K562 (cell line): ENCODE results near the gene KNDC1. TPM values are rescaled to one million over a fixed set of nuclear protein-coding genes. Genes with fewer than 3 reads are reported as not detected.

ENCODE experiments used
- ATAC-seq: fragments of 200-7000 bp; cut with Tn5 transposase; 3 replicates; pipeline ENCODE4 v1.9.1; 2020; ENCODE audit warnings: moderate library complexity
- BruUV-seq: library from RNA; stranded (reverse); fragments of 400-500 nt; replicated peaks from 2 replicates; lab custom pipeline; 2021; lab: Mats Ljungman, UMichigan
- CTCF ChIA-PET: fragments of 300-600 bp; formaldehyde crosslinking; extraction: SDS; loops from one replicate; lab custom pipeline; 2021; ENCODE audit warnings: low intra/inter-chr PET ratio; lab: Yijun Ruan, JAX
- POLR2A ChIA-PET: fragments of 300-600, 350-650 bp; sonication (Branson Sonifier 250); formaldehyde crosslinking; extraction: SDS; loops from one replicate; lab custom pipeline; 2021; ENCODE audit warnings: antibody characterized with exemption, inconsistent platforms; lab: Yijun Ruan, JAX
- DNase-seq, 4 experiments: peaks; one replicate each; pipeline versions ENCODE4 v3.0.0 to v3.0.0-alpha.2; 2011 to 2018; ENCODE audit warnings: low spot score in 3 of 4, mixed read lengths in 3 of 4; ENCODE audit errors: extremely low read depth in 1 of 4
- FAIRE-seq: peaks from 2 replicates; lab custom pipeline; 2011; peaks lifted over from hg19 to GRCh38; lab: Jason Lieb, UNC
- H2AFZ ChIP-seq: 2 replicates; pipeline ENCODE4 v1.6.0; 2011; ENCODE audit warnings: low read depth, low read length, control low read depth, inconsistent platforms
- H3K27ac ChIP-seq: fragments of 200-600 bp; 3 replicates; pipeline ENCODE4 v1.8.0; 2011; ENCODE audit warnings: low read depth, mild to moderate bottlenecking, control low read depth, inconsistent platforms, low read length, moderate library complexity, mixed read lengths; ENCODE audit errors: extremely low read depth
- H3K27me3 ChIP-seq, 2 experiments: fragments of 300-600 bp in 1 of 2; 2 replicates in 1 of 2; 3 replicates in 1 of 2; pipeline versions ENCODE4 v1.6.0 to v1.8.0; 2011; ENCODE audit warnings: inconsistent platforms in 2 of 2, low read length in 2 of 2, mild to moderate bottlenecking in 1 of 2, mixed read lengths in 1 of 2, moderate library complexity in 1 of 2; ENCODE audit not compliant: control insufficient read depth in 2 of 2, insufficient read depth in 2 of 2
- H3K36me3 ChIP-seq: fragments of 300-600 bp; 3 replicates; pipeline ENCODE4 v1.8.0; 2011; ENCODE audit warnings: mild to moderate bottlenecking, low read length, inconsistent platforms; ENCODE audit not compliant: control insufficient read depth, insufficient read depth
- H3K4me1 ChIP-seq, 2 experiments: fragments of 200-600 bp in 1 of 2; replicated peaks in 1 of 2; 2 replicates in 1 of 2; 3 replicates in 1 of 2; pipeline versions ENCODE4 v1.5.1 to v1.8.0; 2011; ENCODE audit warnings: inconsistent platforms in 2 of 2, low read length in 2 of 2, mild to moderate bottlenecking in 1 of 2, mixed read lengths in 1 of 2, moderate library complexity in 1 of 2; ENCODE audit not compliant: control insufficient read depth in 2 of 2, insufficient read depth in 2 of 2
- H3K4me2 ChIP-seq: 2 replicates; pipeline ENCODE4 v1.6.1; 2011; ENCODE audit warnings: low read length, control low read depth, inconsistent platforms, mixed read lengths; ENCODE audit not compliant: insufficient read depth
- H3K4me3 ChIP-seq: fragments of 200-600 bp; sonication (generic), shearing (Covaris generic); 2 replicates; pipeline ENCODE4 v1.5.1; 2016; ENCODE audit warnings: control low read depth, inconsistent platforms
- H3K79me2 ChIP-seq: fragments of 200-600 bp; 3 replicates; pipeline ENCODE4 v1.8.0; 2011; ENCODE audit warnings: low read length, inconsistent platforms; ENCODE audit not compliant: control insufficient read depth, insufficient read depth
- H3K9ac ChIP-seq, 2 experiments: 2 replicates each; pipeline versions ENCODE4 v1.6.0 to v1.6.1; 2011; ENCODE audit warnings: low read depth in 2 of 2, low read length in 2 of 2, control low read depth in 1 of 2, inconsistent platforms in 1 of 2, mild to moderate bottlenecking in 1 of 2, mixed read lengths in 1 of 2; ENCODE audit not compliant: insufficient read depth in 1 of 2
- H3K9me1 ChIP-seq: one replicate; pipeline ENCODE4 v1.6.0; 2011; ENCODE audit warnings: inconsistent platforms, mild to moderate bottlenecking, low read length, moderate library complexity; ENCODE audit not compliant: control insufficient read depth, insufficient read depth
- H3K9me3 ChIP-seq: replicated peaks from 2 replicates; pipeline ENCODE4 v1.5.1; 2011; ENCODE audit warnings: low read depth, low read length, inconsistent platforms; ENCODE audit not compliant: control insufficient read depth, insufficient read depth
- H4K20me1 ChIP-seq: replicated peaks from 2 replicates; pipeline ENCODE4 v1.6.1; 2011; ENCODE audit warnings: low read length, inconsistent platforms, mixed read lengths; ENCODE audit not compliant: control insufficient read depth, insufficient read depth
- CEBPG ChIP-seq, 3 experiments: fragments of 200-800 bp in 1 of 3; sonication (Bioruptor generic) in 1 of 3; sonication (generic) in 1 of 3; formaldehyde crosslinking in 1 of 3; IDR thresholded peaks in 2 of 3; conservative IDR thresholded peaks in 1 of 3; 2 replicates each; pipeline versions ENCODE4 v1.6.1 to v1.8.0; 2016 to 2022; ENCODE audit warnings: missing compliant biosample characterization in 2 of 3, missing genetic modification characterization in 2 of 3, mild to moderate bottlenecking in 1 of 3, missing genetic modification reagents in 1 of 3
- GATAD2B ChIP-seq: fragments of 450-650 bp; IDR thresholded peaks from 2 replicates; pipeline ENCODE4 v1.6.1; 2017; ENCODE audit warnings: mild to moderate bottlenecking, borderline replicate concordance
- ILF3 ChIP-seq: fragments of 450-650 bp; IDR thresholded peaks from 2 replicates; pipeline ENCODE4 v1.6.1; 2018; ENCODE audit warnings: antibody characterized with exemption, mild to moderate bottlenecking, moderate library complexity, borderline replicate concordance
- MTA2 ChIP-seq: fragments of 450-650 bp; IDR thresholded peaks from 2 replicates; pipeline ENCODE4 v1.6.1; 2016; ENCODE audit warnings: low read depth
- PHF8 ChIP-seq: fragments of 200-600 bp; sonication (generic); IDR thresholded peaks from 2 replicates; pipeline ENCODE4 v1.6.1; 2012; ENCODE audit warnings: mixed run types, mild to moderate bottlenecking, inconsistent platforms, low read length, moderate library complexity, borderline replicate concordance
- PYGO2 ChIP-seq: fragments of 450-650 bp; IDR thresholded peaks from 2 replicates; pipeline ENCODE4 v1.6.1; 2016; ENCODE audit warnings: mild to moderate bottlenecking, missing genetic modification characterization, moderate library complexity, missing compliant biosample characterization
- SLC30A9 ChIP-seq: fragments of 250-450 bp; sonication (Bioruptor Pico); IDR thresholded peaks from 2 replicates; pipeline ENCODE4 v1.8.0; 2022; ENCODE audit warnings: mild to moderate bottlenecking, moderate library complexity
- TOE1 ChIP-seq, 2 experiments: fragments of 450-650 bp in 1 of 2; sonication (generic) in 1 of 2; formaldehyde crosslinking in 1 of 2; IDR thresholded peaks; 2 replicates each; pipeline versions ENCODE4 v1.7.1 to v1.8.0; 2016 to 2022; ENCODE audit warnings: borderline replicate concordance in 2 of 2, mild to moderate bottlenecking in 2 of 2, antibody characterized with exemption in 1 of 2, inconsistent platforms in 1 of 2, low read depth in 1 of 2, missing genetic modification reagents in 1 of 2, moderate library complexity in 1 of 2
- U2AF1 ChIP-seq: fragments of 200-400 bp; formaldehyde crosslinking; optimal IDR thresholded peaks from 2 replicates; pipeline ENCODE3; 2017; ENCODE audit warnings: mild to moderate bottlenecking, low read depth, low read length, moderate library complexity
- ZNF561 ChIP-seq: fragments of 450-650 bp; formaldehyde crosslinking; conservative IDR thresholded peaks from 2 replicates; pipeline ENCODE4 v1.4.0; 2020; ENCODE audit warnings: mild to moderate bottlenecking, moderate library complexity
- WGBS: fragments of 100-300 bp; shearing (Covaris generic); methylation state at CpG from one replicate; pipeline ENCODE4 v1.1.6; 2016; ENCODE audit warnings: low coverage, mixed read lengths; ENCODE audit not compliant: insufficient coverage; ENCODE audit errors: missing lambda C conversion rate; 5-methylcytosine and 5-hydroxymethylcytosine counted together
- in situ Hi-C: fragments of 300-500 bp; cut with MboI; formaldehyde crosslinking; loops from 4 replicates; pipeline ENCODE4 v1.15.0; 2018; ENCODE audit warnings: inconsistent platforms, mixed read lengths
- intact Hi-C: fragments of 100-400 bp; cut with micrococcal nuclease; formaldehyde crosslinking; loops from 2 replicates; pipeline ENCODE4 v1.14.2; 2022
- polyA plus RNA-seq, 8 experiments: library from polyadenylated mRNA; depleted of rRNA in 4 of 8; stranded (reverse) in 5 of 8; unstranded in 3 of 8; fragments of >200 nt; fragmentation: Nextera tagmentation in 2 of 8; fragmentation: Illumina TruSeq in 1 of 8; extraction: Ambion mirVana in 2 of 8; extraction: Trizol in 1 of 8; gene quantifications; 2 replicates each; pipeline versions ENCODE4 v1.2.1 to v1.2.3, GENCODE V29; 2011 to 2014; ENCODE audit warnings: inconsistent platforms in 1 of 8, missing spikeins in 1 of 8
- total RNA-seq, 7 experiments: library from RNA; depleted of rRNA in 6 of 7; stranded (reverse); fragments of >200 nt in 6 of 7; fragmentation: Illumina TruSeq in 2 of 7; extraction: Trizol in 2 of 7; gene quantifications; 2 replicates each; pipeline versions ENCODE4 v1.2.1 to v1.2.3, GENCODE V29; 2011 to 2021; ENCODE audit warnings: low replicate concordance in 1 of 7
- TF ChIP-seq, protein P1 (sequence below): sonication (generic); formaldehyde crosslinking; IDR thresholded peaks from 2 replicates; pipeline ENCODE4 v1.8.1; 2023; ENCODE audit warnings: mild to moderate bottlenecking, missing genetic modification reagents
- TF ChIP-seq, protein P2 (sequence below), 2 experiments: fragments of 450-650 bp in 1 of 2; sonication (generic) in 1 of 2; formaldehyde crosslinking; conservative IDR thresholded peaks; 2 replicates each; pipeline versions ENCODE4 v1.4.0 to v1.8.1; 2020 to 2022; ENCODE audit warnings: mild to moderate bottlenecking in 1 of 2, missing genetic modification reagents in 1 of 2
- TF ChIP-seq, protein P3 (sequence below): fragments of 450-650 bp; IDR thresholded peaks from 2 replicates; pipeline ENCODE4 v1.6.1; 2017; ENCODE audit warnings: mild to moderate bottlenecking, moderate library complexity
- TF ChIP-seq, protein P4 (sequence below): fragments of 450-650 bp; conservative IDR thresholded peaks from 2 replicates; pipeline ENCODE4 v1.6.1; 2016; ENCODE audit warnings: missing genetic modification characterization, low read depth, mild to moderate bottlenecking, control low read depth, missing compliant biosample characterization

The KNDC1 gene
- total and polyA plus RNA-seq, 9 of the 15 experiments (the other 6 are each of a cell fraction or from before 2014, with no cell fraction given) = 0.07 to 0.26 (median 0.11) TPM; not detected in 6

DNA sequence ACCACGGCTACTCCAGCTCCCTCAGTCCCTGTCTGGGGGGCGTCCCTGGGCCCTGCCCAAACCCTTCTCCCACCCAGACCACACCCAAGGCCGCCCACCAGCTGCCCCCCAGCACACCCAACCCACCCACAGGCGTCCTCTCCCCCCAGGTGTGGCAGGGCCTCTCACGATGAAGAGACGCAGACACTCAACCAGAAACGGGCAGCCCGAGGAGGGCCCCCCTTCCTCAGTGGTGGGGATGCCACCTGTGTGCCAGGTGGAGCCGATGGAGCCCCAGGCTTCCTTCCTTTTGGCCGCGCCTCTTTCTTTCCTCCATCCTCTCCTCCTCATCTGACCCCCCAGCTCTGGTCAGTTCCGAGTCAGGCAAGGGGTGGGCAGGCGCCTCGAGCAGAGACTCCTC lies 43.6 kb upstream of the KNDC1 start:
- H3K4me1 ChIP-seq = no peaks in the 10 kb centered on the region
- FAIRE-seq (no peak), ATAC-seq (no peak), DNase-seq (no peak)
- H3K4me3 ChIP-seq = no peak overlapping the region
- intact Hi-C loops (no loop called here), in situ Hi-C loops (loop anchor here (25.0 kb wide), 1 partner anchor 454 kb away; no protein-coding TSS in a partner anchor)
- no peak overlapping the region for H3K9ac ChIP-seq
- H4K20me1 ChIP-seq = no peaks in the 10 kb centered on the region
- no peaks in the 10 kb centered on the region for H3K9me1 ChIP-seq
- no peak overlapping the region for H3K4me2 ChIP-seq
- no peak overlapping the region for H2AFZ ChIP-seq
- no peak overlapping the region for H3K27ac ChIP-seq
- POLR2A ChIA-PET = no interaction called here
- WGBS = 0% methylated on average over 7 of the region's 14 CpGs
- CTCF ChIA-PET = no interaction called here
- peaks cover 0 to 8% of the 10 kb centered on the region in 2 experiments; a peak in 2 of 5 replicates for H3K27me3 ChIP-seq
- BruUV-seq = no TSS peak
- H3K79me2 ChIP-seq = no peaks in the 10 kb centered on the region
- no peaks in the 10 kb centered on the region for H3K9me3 ChIP-seq
- no peaks in the 10 kb centered on the region for H3K36me3 ChIP-seq
- TF ChIP-seq ILF3 (no peak), CEBPG (CRISPR knock-in tag; IDR thresholded peaks at IDR 0.05) (no peak), CEBPG (tag; conservative IDR thresholded peaks at IDR 0.05 in 1 of 2, IDR thresholded peaks at IDR 0.05 in 1 of 2) (no peak), SLC30A9 (CRISPR knock-in tag) (no peak), TOE1 (IDR thresholded peaks at IDR 0.05; ENCODE audit: borderline replicate concordance) (no peak), TOE1 (CRISPR knock-in tag; IDR thresholded peaks at IDR 0.05; ENCODE audit: borderline replicate concordance, low read depth) (no peak), PYGO2 (tag) (no peak), GATAD2B (no peak), ZNF561 (CRISPR knock-in tag) (no peak), PHF8 (no peak), MTA2 (no peak), U2AF1 (no peak)
- TF ChIP-seq, protein P1, sequence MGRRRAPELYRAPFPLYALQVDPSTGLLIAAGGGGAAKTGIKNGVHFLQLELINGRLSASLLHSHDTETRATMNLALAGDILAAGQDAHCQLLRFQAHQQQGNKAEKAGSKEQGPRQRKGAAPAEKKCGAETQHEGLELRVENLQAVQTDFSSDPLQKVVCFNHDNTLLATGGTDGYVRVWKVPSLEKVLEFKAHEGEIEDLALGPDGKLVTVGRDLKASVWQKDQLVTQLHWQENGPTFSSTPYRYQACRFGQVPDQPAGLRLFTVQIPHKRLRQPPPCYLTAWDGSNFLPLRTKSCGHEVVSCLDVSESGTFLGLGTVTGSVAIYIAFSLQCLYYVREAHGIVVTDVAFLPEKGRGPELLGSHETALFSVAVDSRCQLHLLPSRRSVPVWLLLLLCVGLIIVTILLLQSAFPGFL (CRISPR knock-in tag) = no peak
- TF ChIP-seq, protein P2, sequence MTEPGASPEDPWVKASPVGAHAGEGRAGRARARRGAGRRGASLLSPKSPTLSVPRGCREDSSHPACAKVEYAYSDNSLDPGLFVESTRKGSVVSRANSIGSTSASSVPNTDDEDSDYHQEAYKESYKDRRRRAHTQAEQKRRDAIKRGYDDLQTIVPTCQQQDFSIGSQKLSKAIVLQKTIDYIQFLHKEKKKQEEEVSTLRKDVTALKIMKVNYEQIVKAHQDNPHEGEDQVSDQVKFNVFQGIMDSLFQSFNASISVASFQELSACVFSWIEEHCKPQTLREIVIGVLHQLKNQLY (CRISPR knock-in tag; conservative IDR thresholded peaks at IDR 0.05) = no peak
- TF ChIP-seq, protein P3, sequence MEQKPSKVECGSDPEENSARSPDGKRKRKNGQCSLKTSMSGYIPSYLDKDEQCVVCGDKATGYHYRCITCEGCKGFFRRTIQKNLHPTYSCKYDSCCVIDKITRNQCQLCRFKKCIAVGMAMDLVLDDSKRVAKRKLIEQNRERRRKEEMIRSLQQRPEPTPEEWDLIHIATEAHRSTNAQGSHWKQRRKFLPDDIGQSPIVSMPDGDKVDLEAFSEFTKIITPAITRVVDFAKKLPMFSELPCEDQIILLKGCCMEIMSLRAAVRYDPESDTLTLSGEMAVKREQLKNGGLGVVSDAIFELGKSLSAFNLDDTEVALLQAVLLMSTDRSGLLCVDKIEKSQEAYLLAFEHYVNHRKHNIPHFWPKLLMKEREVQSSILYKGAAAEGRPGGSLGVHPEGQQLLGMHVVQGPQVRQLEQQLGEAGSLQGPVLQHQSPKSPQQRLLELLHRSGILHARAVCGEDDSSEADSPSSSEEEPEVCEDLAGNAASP = no peak
- TF ChIP-seq, protein P4, sequence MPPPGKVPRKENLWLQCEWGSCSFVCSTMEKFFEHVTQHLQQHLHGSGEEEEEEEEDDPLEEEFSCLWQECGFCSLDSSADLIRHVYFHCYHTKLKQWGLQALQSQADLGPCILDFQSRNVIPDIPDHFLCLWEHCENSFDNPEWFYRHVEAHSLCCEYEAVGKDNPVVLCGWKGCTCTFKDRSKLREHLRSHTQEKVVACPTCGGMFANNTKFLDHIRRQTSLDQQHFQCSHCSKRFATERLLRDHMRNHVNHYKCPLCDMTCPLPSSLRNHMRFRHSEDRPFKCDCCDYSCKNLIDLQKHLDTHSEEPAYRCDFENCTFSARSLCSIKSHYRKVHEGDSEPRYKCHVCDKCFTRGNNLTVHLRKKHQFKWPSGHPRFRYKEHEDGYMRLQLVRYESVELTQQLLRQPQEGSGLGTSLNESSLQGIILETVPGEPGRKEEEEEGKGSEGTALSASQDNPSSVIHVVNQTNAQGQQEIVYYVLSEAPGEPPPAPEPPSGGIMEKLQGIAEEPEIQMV (tag) = no peak
